ENCODE results near the gene PPP1R13L. TPM values are rescaled to one million over a fixed set of nuclear protein-coding genes. Genes with fewer than 3 reads are reported as not detected.

The PPP1R13L gene
- total and polyA plus RNA-seq, 2 of the 8 experiments (the other 6 are each of a cell fraction or from before 2014, with no cell fraction given) = 9.1 to 15.3 TPM

DNA sequence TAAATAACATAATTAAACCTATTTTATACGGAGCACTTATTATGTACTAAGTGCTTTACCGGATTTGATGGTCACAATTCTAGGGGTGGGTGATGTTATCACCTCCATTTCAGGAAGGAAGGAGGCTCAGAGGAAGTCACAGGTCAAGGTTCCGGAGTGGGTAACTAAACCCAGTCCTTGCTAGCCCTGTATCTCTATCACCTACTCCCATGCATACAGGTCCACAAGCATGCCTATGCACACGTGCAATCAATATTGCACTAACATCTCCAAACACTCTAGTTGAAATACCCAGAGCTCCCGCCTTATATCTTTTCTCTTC is 45.1 kb upstream of the PPP1R13L start:
- Histone ChIP-seq H3K23ac (ENCODE audit: insufficient read length) (no peak overlapping the region), H3K4ac (replicated peaks; ENCODE audit: insufficient read length, low read depth, low read length) (no peak overlapping the region), H3K56ac (replicated peaks; ENCODE audit: insufficient read length, low read depth, low read length) (no peak overlapping the region), H2BK20ac (ENCODE audit: low read length) (no peak overlapping the region), H3K79me1 (ENCODE audit: low read depth, low read length) (no peaks in the 10 kb centered on the region), H2BK5ac (ENCODE audit: low read depth, low read length) (no peak overlapping the region), H2BK120ac (replicated peaks; ENCODE audit: low read depth, low read length) (peak overlapping the region; percentile 6), H4K91ac (replicated peaks; ENCODE audit: insufficient read length, low read length) (no peak overlapping the region), H3K4me2 (ENCODE audit: insufficient read depth in 1 of 2, low read depth in 2 of 2, low read length in 2 of 2) (peak overlapping the region; percentile 70 to 97), H3K9me3 (ENCODE audit: insufficient read depth in 2 of 2, low read depth in 1 of 2, low read length in 1 of 2) (no peaks in the 10 kb centered on the region), H2AFZ (ENCODE audit: low read length) (peak overlapping the region; percentile 95), H2BK15ac (ENCODE audit: low read length) (0 out of 2 replicates have a peak overlapping the region, but pooled peaks have one; percentile 3), H3K27ac (ENCODE audit: low read depth, low read length) (no peak overlapping the region), H3K36me3 (ENCODE audit: control insufficient read depth in 2 of 4, insufficient read depth in 4 of 4, low read length in 3 of 4) (no peaks in the 10 kb centered on the region), H3K14ac (ENCODE audit: insufficient read length) (no peak overlapping the region), H4K5ac (ENCODE audit: insufficient read length, low read depth, low read length) (no peak overlapping the region), H2AK5ac (ENCODE audit: low read depth, low read length) (no peak overlapping the region), H4K8ac (ENCODE audit: extremely low read depth, insufficient read depth, low read length) (no peak overlapping the region; the same call in none of the 2 replicates), H3K9ac (replicated peaks in 1 of 4; ENCODE audit: extremely low read depth in 1 of 4, low read depth in 3 of 4, low read length in 3 of 4) (peak overlapping the region in 3 of 4 experiments; percentile 21 to 67 (median 54); a peak in 5 of 7 replicates), H2BK12ac (ENCODE audit: low read depth, low read length) (peak overlapping the region; percentile 92; the same call in 1 of the 2 replicates), H4K20me1 (replicated peaks in 1 of 2; ENCODE audit: control insufficient read depth in 1 of 2, insufficient read depth in 2 of 2, low read length in 2 of 2) (no peaks in the 10 kb centered on the region), H3K18ac (ENCODE audit: extremely low read depth, low read length) (peak overlapping the region; percentile 25; the same call in 1 of the 2 replicates), H3K23me2 (ENCODE audit: low read depth, low read length) (peaks cover 11% of the 10 kb centered on the region), H3K4me1 (replicated peaks in 1 of 4; ENCODE audit: control insufficient read depth in 3 of 4, insufficient read depth in 4 of 4, low read length in 3 of 4) (peaks cover 0 to 7% (median 4%) of the 10 kb centered on the region in 4 experiments; a peak in 4 of 7 replicates), H3K79me2 (ENCODE audit: control insufficient read depth in 1 of 2, insufficient read depth in 2 of 2, low read length in 2 of 2) (no peaks in the 10 kb centered on the region), H3K4me3 (ENCODE audit: extremely low read depth in 1 of 4, insufficient read depth in 2 of 4, low read depth in 3 of 4, low read length in 4 of 4) (peak overlapping the region; percentile 47 to 69 (median 52); a peak in 7 of 8 replicates), H3K27me3 (replicated peaks in 1 of 4; ENCODE audit: control insufficient read depth in 3 of 4, extremely low read depth in 1 of 4, insufficient read depth in 3 of 4, low read length in 3 of 4) (peaks cover 0 to 19% (median 14%) of the 10 kb centered on the region in 4 experiments; a peak in 6 of 7 replicates)
- POLR2A ChIA-PET (ENCODE audit: partially characterized antibody) = interaction anchor here (1.0 to 2.1 kb wide), 3 partner anchors 11 to 28 kb away, joined by 3 to 8 read pairs (median 4); partner anchors contain the start of gene FOSB
- DNase-seq (ENCODE audit: low read depth in 1 of 2, low spot score in 2 of 2) = no peak
- FAIRE-seq = no peak
- CTCF ChIA-PET (ENCODE audit: partially characterized antibody) = interaction anchor here (0.8 to 6.3 kb wide), 7 partner anchors 9 to 191 kb away, joined by 3 to 145 read pairs (median 12); no protein-coding TSS in a partner anchor
- WGBS, 2 experiments (ENCODE audit: extremely low coverage in 1 of 2, insufficient coverage in 1 of 2, insufficient read length in 1 of 2, insufficient replicate concordance in 2 of 2, low coverage in 1 of 2, low lambda C conversion rate in 2 of 2, missing lambda C conversion rate in 1 of 2) = 80% methylated on average over 5 of the region's 5 CpGs; no CpG with 5 or more reads in 1 of the 2 experiments
- TF ChIP-seq CBX5 (IDR thresholded peaks at IDR 0.05; ENCODE audit: low read depth, low read length) (no peak), POLR2A (IDR thresholded peaks at IDR 0.05; ENCODE audit: control extremely low read depth in 1 of 2, low read depth in 2 of 2, low read length in 2 of 2) (no peak), SIX5 (IDR thresholded peaks at IDR 0.05; ENCODE audit: low read depth, low read length) (no peak), GTF2F1 (IDR thresholded peaks at IDR 0.05; ENCODE audit: borderline replicate concordance, low read depth, low read length) (no peak), ATF2 (IDR thresholded peaks at IDR 0.05; ENCODE audit: low read length) (no peak), PHF8 (conservative IDR thresholded peaks at IDR 0.05; ENCODE audit: low read depth, low read length) (no peak), GABPA (IDR thresholded peaks at IDR 0.05; ENCODE audit: borderline replicate concordance, insufficient read depth, low read length) (no peak), ASH2L (IDR thresholded peaks at IDR 0.05; ENCODE audit: low read length) (no peak)
